Hepatocyte (in vitro differentiated cells): ENCODE data around the gene SPSB2. TPM values are rescaled to one million over a fixed set of nuclear protein-coding genes. Genes with fewer than 3 reads are reported as not detected.

Experiments
- DNase-seq: peaks from one replicate; pipeline ENCODE4 v3.0.0-alpha.2; 2016; ENCODE audit warnings: low spot score
- H2AFZ ChIP-seq: fragments of 200-600 bp; sonication (generic); 2 replicates; pipeline ENCODE4 v1.6.0; 2016; ENCODE audit warnings: antibody characterized with exemption, mild to moderate bottlenecking
- H3K27ac ChIP-seq: fragments of 200-600 bp; sonication (generic); 2 replicates; pipeline ENCODE4 v1.5.1; 2016; ENCODE audit warnings: mild to moderate bottlenecking
- H3K27me3 ChIP-seq: fragments of 200-600 bp; sonication (generic); 2 replicates; pipeline ENCODE4 v1.6.1; 2016
- H3K36me3 ChIP-seq: fragments of 200-600 bp; sonication (generic); replicated peaks from 2 replicates; pipeline ENCODE4 v1.5.1; 2016; ENCODE audit warnings: low read depth; ENCODE audit not compliant: insufficient read depth
- H3K4me1 ChIP-seq: fragments of 200-600 bp; sonication (generic); 2 replicates; pipeline ENCODE4 v1.5.1; 2016; ENCODE audit warnings: mild to moderate bottlenecking, moderate library complexity; ENCODE audit not compliant: insufficient read depth
- H3K4me2 ChIP-seq: fragments of 200-600 bp; sonication (generic); 2 replicates; pipeline ENCODE4 v1.6.0; 2016
- H3K4me3 ChIP-seq: fragments of 200-600 bp; sonication (generic); 2 replicates; pipeline ENCODE4 v1.5.1; 2016; ENCODE audit warnings: mild to moderate bottlenecking
- H3K79me2 ChIP-seq: fragments of 200-600 bp; sonication (generic); 2 replicates; pipeline ENCODE4 v1.6.0; 2017; ENCODE audit warnings: mild to moderate bottlenecking
- H3K9me2 ChIP-seq: fragments of 200-600 bp; sonication (generic); replicated peaks from 2 replicates; pipeline ENCODE4 v1.6.0; 2017; ENCODE audit warnings: mild to moderate bottlenecking; ENCODE audit not compliant: insufficient read depth
- H3K9me3 ChIP-seq: fragments of 200-600 bp; sonication (generic); 2 replicates; pipeline ENCODE4 v1.5.1; 2016; ENCODE audit warnings: low read depth, mild to moderate bottlenecking
- H4K20me1 ChIP-seq: fragments of 200-600 bp; sonication (generic); 2 replicates; pipeline ENCODE4 v1.6.0; 2016; ENCODE audit warnings: mild to moderate bottlenecking; ENCODE audit not compliant: insufficient read depth, poor library complexity, severe bottlenecking
- EZH2 ChIP-seq: fragments of 200-600 bp; sonication (generic); IDR thresholded peaks from 2 replicates; pipeline ENCODE4 v1.6.1; 2016; ENCODE audit warnings: antibody characterized with exemption, mild to moderate bottlenecking, borderline replicate concordance
- EZH2phosphoT487 ChIP-seq: fragments of 200-600 bp; sonication (generic); IDR thresholded peaks from one replicate; pipeline ENCODE4 v1.6.1; 2018; ENCODE audit warnings: antibody characterized with exemption, mild to moderate bottlenecking, low read depth, moderate library complexity; ENCODE audit not compliant: unreplicated experiment, severe bottlenecking
- WGBS: methylation state at CpG from one replicate; pipeline ENCODE4 v1.1.6; 2016; ENCODE audit warnings: low lambda C conversion rate; ENCODE audit errors: missing lambda C conversion rate; 5-methylcytosine and 5-hydroxymethylcytosine counted together
- polyA plus RNA-seq: library from polyadenylated mRNA; unstranded; fragments of >200 nt; fragmentation: Nextera tagmentation; extraction: Ambion mirVana; gene quantifications from 2 replicates; pipeline ENCODE4 v1.2.1, GENCODE V29; 2016
- total RNA-seq: library from RNA; depleted of rRNA; stranded (reverse); fragments of >200 nt; gene quantifications from 2 replicates; pipeline ENCODE4 v1.2.3, GENCODE V29; 2014
- TF ChIP-seq, protein P1 (sequence below): fragments of 200-600 bp; sonication (generic); IDR thresholded peaks from 2 replicates; pipeline ENCODE4 v1.5.1; 2016; ENCODE audit warnings: antibody characterized with exemption, mild to moderate bottlenecking; ENCODE audit not compliant: poor library complexity

SPSB2 gene
- total and polyA plus RNA-seq, 2 experiments from 2014 or later = 11.0 to 14.1 TPM

DNA sequence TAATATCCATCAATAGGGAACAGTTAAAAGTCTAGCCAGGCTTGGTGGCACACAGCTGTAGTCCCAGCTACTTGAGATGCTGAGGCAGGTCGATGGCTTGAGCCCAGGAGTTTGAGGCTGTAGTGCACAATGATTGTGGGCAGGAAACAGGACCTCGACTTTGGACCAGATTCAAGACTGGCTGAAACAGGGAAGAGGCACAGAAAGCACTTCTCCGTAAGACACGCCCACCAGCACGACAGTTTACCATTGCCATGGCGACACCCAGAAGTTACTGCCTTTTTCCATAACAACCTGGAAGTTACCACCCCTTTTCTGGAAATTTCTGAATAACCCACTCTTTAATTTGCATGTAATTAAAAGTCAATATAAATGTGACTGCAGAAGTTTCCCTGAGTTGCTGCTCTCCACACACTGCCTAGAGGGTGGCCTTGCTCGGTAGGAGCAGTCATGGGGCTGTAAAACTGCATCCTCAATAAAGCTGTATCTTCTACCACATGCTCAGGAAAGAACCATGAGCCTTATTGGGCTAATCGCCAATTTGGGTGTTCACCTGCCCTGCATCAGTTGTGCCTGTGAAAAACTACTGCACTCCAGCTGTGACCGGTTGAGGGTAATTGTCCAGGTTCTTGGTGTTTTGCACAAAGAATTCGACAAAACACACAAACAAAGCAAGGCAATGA lies 26.9 kb upstream of the SPSB2 start:
- no peak overlapping the region for H3K4me3 ChIP-seq
- no peak for TF ChIP-seq EZH2
- TF ChIP-seq, protein P1, sequence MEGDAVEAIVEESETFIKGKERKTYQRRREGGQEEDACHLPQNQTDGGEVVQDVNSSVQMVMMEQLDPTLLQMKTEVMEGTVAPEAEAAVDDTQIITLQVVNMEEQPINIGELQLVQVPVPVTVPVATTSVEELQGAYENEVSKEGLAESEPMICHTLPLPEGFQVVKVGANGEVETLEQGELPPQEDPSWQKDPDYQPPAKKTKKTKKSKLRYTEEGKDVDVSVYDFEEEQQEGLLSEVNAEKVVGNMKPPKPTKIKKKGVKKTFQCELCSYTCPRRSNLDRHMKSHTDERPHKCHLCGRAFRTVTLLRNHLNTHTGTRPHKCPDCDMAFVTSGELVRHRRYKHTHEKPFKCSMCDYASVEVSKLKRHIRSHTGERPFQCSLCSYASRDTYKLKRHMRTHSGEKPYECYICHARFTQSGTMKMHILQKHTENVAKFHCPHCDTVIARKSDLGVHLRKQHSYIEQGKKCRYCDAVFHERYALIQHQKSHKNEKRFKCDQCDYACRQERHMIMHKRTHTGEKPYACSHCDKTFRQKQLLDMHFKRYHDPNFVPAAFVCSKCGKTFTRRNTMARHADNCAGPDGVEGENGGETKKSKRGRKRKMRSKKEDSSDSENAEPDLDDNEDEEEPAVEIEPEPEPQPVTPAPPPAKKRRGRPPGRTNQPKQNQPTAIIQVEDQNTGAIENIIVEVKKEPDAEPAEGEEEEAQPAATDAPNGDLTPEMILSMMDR = no peak
- TF ChIP-seq EZH2phosphoT487 = no peak
- H3K4me2 ChIP-seq = no peak overlapping the region
- no peaks in the 10 kb centered on the region for H4K20me1 ChIP-seq
- H2AFZ ChIP-seq = no peak overlapping the region
- H3K27ac ChIP-seq = no peak overlapping the region
- H3K9me3 ChIP-seq = no peaks in the 10 kb centered on the region
- no peaks in the 10 kb centered on the region for H3K79me2 ChIP-seq
- DNase-seq = no peak
- peaks cover 8% of the 10 kb centered on the region for H3K4me1 ChIP-seq
- no peaks in the 10 kb centered on the region for H3K36me3 ChIP-seq
- no peaks in the 10 kb centered on the region for H3K27me3 ChIP-seq
- 79% methylated on average over 10 of the region's 10 CpGs for WGBS
- H3K9me2 ChIP-seq = no peaks in the 10 kb centered on the region

DNA sequence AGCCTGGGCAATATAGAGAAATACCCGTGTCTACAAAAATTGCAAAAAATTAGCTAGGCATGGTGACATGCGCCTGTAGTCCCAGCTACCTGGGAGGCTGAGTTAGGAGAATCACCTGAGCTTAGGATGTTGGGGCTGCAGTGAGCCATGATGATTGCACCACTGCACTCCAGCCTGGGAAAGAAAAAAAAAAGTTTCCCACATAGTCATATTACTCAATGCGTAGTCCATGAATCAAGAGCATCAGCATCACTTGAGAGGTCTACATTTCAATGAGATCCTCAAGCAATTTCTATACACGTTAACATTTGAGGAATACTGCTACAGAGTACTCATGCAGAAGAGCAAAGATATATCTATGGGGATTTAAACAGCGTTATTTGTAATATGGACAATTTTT lies 26.3 kb upstream of the SPSB2 start:
- 92% methylated on average over 5 of the region's 5 CpGs for WGBS
- Histone ChIP-seq H3K27me3 (no peaks in the 10 kb centered on the region), H3K4me2 (no peak overlapping the region), H3K9me3 (no peaks in the 10 kb centered on the region), H4K20me1 (no peaks in the 10 kb centered on the region), H2AFZ (no peak overlapping the region), H3K9me2 (no peaks in the 10 kb centered on the region), H3K4me1 (peaks cover 8% of the 10 kb centered on the region), H3K36me3 (no peaks in the 10 kb centered on the region), H3K27ac (no peak overlapping the region), H3K79me2 (no peaks in the 10 kb centered on the region), H3K4me3 (no peak overlapping the region)
- no peak for DNase-seq
- TF ChIP-seq EZH2 (no peak), EZH2phosphoT487 (no peak)
- TF ChIP-seq, protein P1 = no peak

DNA sequence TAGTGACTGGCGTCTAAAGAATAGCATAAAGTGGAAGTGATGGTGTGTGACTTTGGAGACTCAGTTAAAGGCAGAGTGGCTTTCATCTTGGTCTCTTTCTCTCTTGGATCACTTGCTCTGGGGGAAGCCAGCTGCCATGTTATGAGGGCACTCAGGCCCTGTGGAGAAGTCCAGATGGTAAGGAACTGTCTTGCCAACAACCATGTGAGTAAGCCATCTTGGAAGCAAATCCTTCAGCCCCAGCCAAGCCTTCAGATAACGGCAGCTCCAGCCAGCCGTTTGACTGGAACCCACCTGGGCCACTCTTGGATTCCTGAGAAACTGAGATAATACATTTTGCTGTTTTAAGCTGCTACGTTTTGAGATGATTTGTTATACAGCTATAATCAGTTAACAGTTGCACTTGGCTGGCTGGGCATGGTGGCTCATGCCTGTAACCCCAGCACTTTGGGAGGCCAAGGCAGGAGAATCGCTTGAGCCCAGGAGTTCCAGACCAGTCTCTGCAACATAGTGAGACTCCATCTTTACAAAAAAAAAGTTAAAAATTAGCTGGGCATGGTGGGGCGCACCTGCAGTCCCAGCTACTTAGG lies 23.8 kb upstream of the SPSB2 start:
- no peak for DNase-seq
- no peaks in the 10 kb centered on the region for H3K4me1 ChIP-seq
- H3K9me2 ChIP-seq = no peaks in the 10 kb centered on the region
- H3K36me3 ChIP-seq = no peaks in the 10 kb centered on the region
- no peaks in the 10 kb centered on the region for H4K20me1 ChIP-seq
- H3K4me3 ChIP-seq = no peak overlapping the region
- H3K4me2 ChIP-seq = no peak overlapping the region
- H3K9me3 ChIP-seq = no peaks in the 10 kb centered on the region
- peaks cover 3% of the 10 kb centered on the region for H3K79me2 ChIP-seq
- H2AFZ ChIP-seq = no peak overlapping the region
- H3K27ac ChIP-seq = no peak overlapping the region
- TF ChIP-seq EZH2 (no peak), EZH2phosphoT487 (no peak)
- TF ChIP-seq, protein P1 = no peak
- WGBS = 94% methylated on average over 6 of the region's 6 CpGs
- no peaks in the 10 kb centered on the region for H3K27me3 ChIP-seq
